Measurements from ENCODE around the gene RBM3. TPM values are rescaled to one million over a fixed set of nuclear protein-coding genes. Genes with fewer than 3 reads are reported as not detected.

The RBM3 gene
- total and polyA plus RNA-seq, 5 experiments from 2014 or later, result 204 to 235 (median 209) TPM

DNA sequence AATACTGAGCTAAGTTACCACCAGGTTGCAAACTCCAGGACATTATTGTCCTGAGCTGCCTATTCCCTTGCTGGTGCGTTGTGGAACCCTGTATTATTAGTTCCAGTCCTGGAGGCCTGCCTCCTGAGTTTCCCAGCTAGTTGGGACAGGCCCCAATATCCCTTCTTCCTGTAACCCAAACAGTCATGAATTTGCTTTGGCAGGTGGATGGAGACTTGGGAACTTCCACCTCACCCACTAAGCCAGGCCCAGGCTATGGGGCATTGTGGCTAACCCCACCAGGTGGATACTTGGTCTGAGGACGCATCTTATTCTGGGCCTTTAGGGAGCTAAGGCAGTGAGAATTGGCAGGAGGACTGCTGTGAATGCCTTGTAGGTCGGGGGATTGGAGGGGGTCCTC is 5.0 kb downstream of the RBM3 start:
- DNase-seq (no peak), ATAC-seq (no peak)
- Mint-ChIP-seq H3K9me3 (peaks cover 0 to 4% (median 0%) of the 10 kb centered on the region in 9 donors), H3K36me3 (peaks cover 0 to 45% (median 3%) of the 10 kb centered on the region in 3 donors), H3K27me3 (no peaks in the 10 kb centered on the region), H3K4me1 (peaks cover 5 to 25% (median 20%) of the 10 kb centered on the region in 4 donors), H3K27ac (peak overlapping the region in 6 of 10 donors; percentile 36 to 69 (median 54)), H3K4me3 (no peak overlapping the region)
- POLR2A ChIA-PET, result interaction anchor here (0.9 kb wide), 1 partner anchor 17 kb away, joined by 3 read pairs; no protein-coding TSS in a partner anchor

DNA sequence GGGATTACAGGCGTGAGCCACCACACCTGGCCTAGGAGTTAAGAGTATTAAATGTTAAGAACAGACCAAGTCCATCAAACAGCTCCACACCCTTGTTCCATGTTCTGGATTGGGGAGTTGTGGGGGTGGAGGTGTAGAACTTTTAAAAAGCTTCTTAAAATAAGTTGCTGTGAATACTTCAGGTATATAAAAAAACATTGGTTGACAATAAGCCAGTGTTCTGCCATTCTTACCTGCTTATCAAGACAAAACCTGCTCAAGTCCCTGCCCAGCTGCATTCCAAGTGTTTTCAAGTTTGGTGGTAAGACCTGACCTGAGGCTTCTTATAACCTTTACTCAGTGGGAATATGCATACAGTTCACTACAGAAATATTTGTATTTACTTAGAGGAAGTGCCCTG is 6.4 kb downstream of the RBM3 start:
- peaks cover 5 to 19% (median 12%) of the 10 kb centered on the region in 4 donors for H3K4me1 Mint-ChIP-seq
- no peak overlapping the region for H3K4me3 Mint-ChIP-seq
- H3K27ac Mint-ChIP-seq, result peak overlapping the region in 1 of 10 donors; percentile 32
- DNase-seq, result no peak
- no peaks in the 10 kb centered on the region for H3K27me3 Mint-ChIP-seq
- POLR2A ChIA-PET, result interaction anchor here (0.6 kb wide), 1 partner anchor 519 kb away, joined by 3 read pairs; no protein-coding TSS in a partner anchor
- no peak for ATAC-seq
- H3K36me3 Mint-ChIP-seq, result peaks cover 0 to 38% (median 0%) of the 10 kb centered on the region in 3 donors
- no peaks in the 10 kb centered on the region for H3K9me3 Mint-ChIP-seq

- DNase-seq (no peak), ATAC-seq (no peak)
- Mint-ChIP-seq H3K4me1 (peaks cover 0 to 5% (median 4%) of the 10 kb centered on the region in 4 donors), H3K9me3 (no peaks in the 10 kb centered on the region), H3K27ac (peak overlapping the region in 1 of 10 donors; percentile 61), H3K27me3 (no peaks in the 10 kb centered on the region), H3K36me3 (peaks cover 0 to 3% (median 0%) of the 10 kb centered on the region in 3 donors), H3K4me3 (no peak overlapping the region)
- POLR2A ChIA-PET, result interaction anchor here (2.3 kb wide), 1 partner anchor 10 kb away, joined by 6 read pairs; the partner anchor contains the start of gene RBM3
Measured at GRCh38 chrX:48584698-48585097, 10.4 kb downstream of the RBM3 start.

GRCh38 chrX:48589482-48590162 is 15.3 kb downstream of the RBM3 start:
- ATAC-seq (no peak), DNase-seq (no peak)
- Mint-ChIP-seq H3K27me3 (no peaks in the 10 kb centered on the region), H3K36me3 (no peaks in the 10 kb centered on the region), H3K4me1 (peaks cover 0 to 2% (median 0%) of the 10 kb centered on the region in 4 donors), H3K4me3 (no peak overlapping the region), H3K9me3 (no peaks in the 10 kb centered on the region), H3K27ac (no peak overlapping the region)
- POLR2A ChIA-PET, result interaction anchor here (0.5 kb wide), 1 partner anchor 13 kb away, joined by 3 read pairs; no protein-coding TSS in a partner anchor

GRCh38 chrX:48590203-48591103 is 16.2 kb downstream of the RBM3 start:
- POLR2A ChIA-PET, result no interaction called here
- Mint-ChIP-seq H3K9me3 (no peaks in the 10 kb centered on the region), H3K36me3 (no peaks in the 10 kb centered on the region), H3K4me3 (no peak overlapping the region), H3K4me1 (peaks cover 0 to 2% (median 0%) of the 10 kb centered on the region in 4 donors), H3K27me3 (no peaks in the 10 kb centered on the region), H3K27ac (no peak overlapping the region)
- ATAC-seq (no peak), DNase-seq (no peak)

- DNase-seq (no peak), ATAC-seq (no peak)
- peaks cover 0 to 2% (median 0%) of the 10 kb centered on the region in 4 donors for H3K4me1 Mint-ChIP-seq
- no peaks in the 10 kb centered on the region for H3K9me3 Mint-ChIP-seq
- H3K27ac Mint-ChIP-seq, result no peak overlapping the region
- H3K27me3 Mint-ChIP-seq, result no peaks in the 10 kb centered on the region
- no peaks in the 10 kb centered on the region for H3K36me3 Mint-ChIP-seq
- POLR2A ChIA-PET, result interaction anchor here (0.5 kb wide), 1 partner anchor 69 kb away, joined by 3 read pairs; no protein-coding TSS in a partner anchor
- H3K4me3 Mint-ChIP-seq, result no peak overlapping the region
Measured at GRCh38 chrX:48591255-48591791, 17.0 kb downstream of the RBM3 start.

- DNase-seq (no peak), ATAC-seq (no peak)
- H3K36me3 Mint-ChIP-seq, result peaks cover 0 to 2% (median 0%) of the 10 kb centered on the region in 3 donors
- H3K9me3 Mint-ChIP-seq, result no peaks in the 10 kb centered on the region
- POLR2A ChIA-PET, result no interaction called here
- peaks cover 3 to 8% (median 5%) of the 10 kb centered on the region in 4 donors for H3K4me1 Mint-ChIP-seq
- H3K27me3 Mint-ChIP-seq, result peaks cover 0 to 1% (median 0%) of the 10 kb centered on the region in 5 donors
- peak overlapping the region in 1 of 10 donors; percentile 4 for H3K4me3 Mint-ChIP-seq
- peak overlapping the region in 1 of 10 donors; percentile 5 for H3K27ac Mint-ChIP-seq
Measured at GRCh38 chrX:48592971-48593370, 18.7 kb downstream of the RBM3 start.

DNA sequence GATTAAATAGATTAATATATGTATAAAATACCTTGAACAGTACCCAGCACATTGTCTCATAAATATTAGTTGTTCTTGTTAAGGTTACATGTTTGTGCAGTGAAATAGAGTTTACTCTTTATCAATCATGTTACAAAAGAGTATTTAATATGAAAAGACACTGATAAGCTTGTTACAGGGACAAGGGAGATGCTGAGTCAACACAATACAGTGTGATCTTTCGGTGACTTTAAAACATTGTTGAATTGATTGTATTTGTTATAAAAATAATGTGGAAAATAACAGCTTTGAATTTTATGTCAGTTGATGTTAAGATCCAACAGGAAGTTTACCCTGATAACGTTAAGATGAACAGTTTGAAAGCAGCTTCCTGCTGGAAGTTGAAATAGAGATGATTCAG is 21.6 kb downstream of the RBM3 start:
- H3K36me3 Mint-ChIP-seq, result peaks cover 0 to 5% (median 0%) of the 10 kb centered on the region in 3 donors
- H3K4me3 Mint-ChIP-seq, result no peak overlapping the region
- POLR2A ChIA-PET, result interaction anchor here (1.1 to 1.9 kb wide), 2 partner anchors 17 to 21 kb away, joined by 3 to 8 read pairs; partner anchors contain the start of gene RBM3
- no peaks in the 10 kb centered on the region for H3K9me3 Mint-ChIP-seq
- ATAC-seq, result no peak
- H3K27ac Mint-ChIP-seq, result no peak overlapping the region
- H3K4me1 Mint-ChIP-seq, result peaks cover 7 to 18% (median 10%) of the 10 kb centered on the region in 4 donors
- no peak for DNase-seq
- H3K27me3 Mint-ChIP-seq, result peaks cover 0 to 2% (median 0%) of the 10 kb centered on the region in 5 donors

DNA sequence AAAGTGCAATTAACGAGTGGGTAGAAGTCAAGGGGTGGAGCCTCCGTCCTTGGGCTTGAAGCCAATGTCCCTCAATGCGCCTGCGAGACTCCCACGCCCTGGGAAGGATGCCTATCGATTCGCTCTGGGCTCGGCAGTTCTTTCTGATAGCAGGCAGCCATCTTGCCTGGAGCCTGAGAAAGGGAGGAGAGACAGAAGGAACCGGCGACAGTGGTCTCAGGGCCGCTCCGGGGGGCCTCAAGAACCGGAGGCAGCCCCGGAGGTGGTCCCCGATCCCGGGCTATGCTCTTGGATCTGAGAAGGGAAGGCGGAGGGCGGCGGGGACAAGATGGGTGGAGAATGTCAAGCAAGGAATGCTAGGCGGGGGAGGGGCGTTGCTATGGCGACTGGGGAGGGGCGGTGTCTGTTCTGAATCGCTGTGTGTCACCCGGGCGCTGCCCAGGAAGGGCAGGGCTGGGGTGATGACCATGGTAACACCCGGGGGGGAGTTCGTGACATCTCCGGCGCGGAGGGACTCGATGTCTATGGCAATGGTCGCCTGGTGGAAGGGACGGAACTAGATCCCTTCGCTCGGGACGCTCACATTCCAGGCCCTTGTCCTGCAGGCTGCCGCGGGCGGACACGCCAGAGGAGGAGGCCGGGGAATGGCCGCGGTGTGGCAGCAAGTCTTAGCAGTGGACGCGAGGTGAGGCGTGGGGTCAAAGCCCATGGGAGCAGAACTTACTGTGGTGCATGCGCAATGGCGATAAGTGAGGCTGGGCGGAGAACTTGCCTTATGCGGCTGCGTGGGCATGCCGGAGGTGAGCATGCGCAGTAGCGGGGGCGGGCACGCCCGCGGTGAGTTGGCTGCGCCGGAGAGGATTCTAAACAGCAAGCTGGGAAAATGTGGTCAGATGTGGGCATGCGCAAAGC is 23.3 kb downstream of the RBM3 start, which contains the start of gene WDR13:
Gene WDR13, plus strand, starts transcription at position 140 of the 912 bp plus-strand sequence. Its CDS starts 505 bp downstream, at position 645.
- peaks cover 7 to 18% (median 9%) of the 10 kb centered on the region in 4 donors for H3K4me1 Mint-ChIP-seq
- peaks cover 0 to 8% (median 0%) of the 10 kb centered on the region in 3 donors for H3K36me3 Mint-ChIP-seq
- peak; percentile 84 to 96 (median 89) for DNase-seq
- H3K27me3 Mint-ChIP-seq, result peaks cover 0 to 2% (median 0%) of the 10 kb centered on the region in 5 donors
- no peaks in the 10 kb centered on the region for H3K9me3 Mint-ChIP-seq
- H3K27ac Mint-ChIP-seq, result peak within 1 kb of the TSS; percentile 98 to 100 (median 99)
- ATAC-seq, result peak; percentile 83
- POLR2A ChIA-PET, result interaction anchor here (0.7 to 1.9 kb wide), 7 partner anchors 19 to 294 kb away, joined by 3 to 11 read pairs (median 4); partner anchors contain the start of genes FTSJ1 and RBM3
- H3K4me3 Mint-ChIP-seq, result peak within 1 kb of the TSS; percentile 94 to 98 (median 96)

GRCh38 chrX:48598614-48599013 is 24.3 kb downstream of the RBM3 start:
- ATAC-seq (no peak), DNase-seq (no peak)
- H3K27ac Mint-ChIP-seq, result peak overlapping the region in 7 of 10 donors; percentile 99 to 100 (median 99)
- H3K4me3 Mint-ChIP-seq, result peak overlapping the region in 9 of 10 donors; percentile 94 to 98 (median 96)
- peaks cover 0 to 13% (median 0%) of the 10 kb centered on the region in 3 donors for H3K36me3 Mint-ChIP-seq
- H3K27me3 Mint-ChIP-seq, result peaks cover 0 to 2% (median 0%) of the 10 kb centered on the region in 5 donors
- H3K4me1 Mint-ChIP-seq, result peaks cover 7 to 18% (median 9%) of the 10 kb centered on the region in 4 donors
- H3K9me3 Mint-ChIP-seq, result no peaks in the 10 kb centered on the region
- POLR2A ChIA-PET, result interaction anchor here (0.7 to 1.7 kb wide), 5 partner anchors 24 to 293 kb away, joined by 3 to 11 read pairs (median 4); partner anchors contain the start of genes FTSJ1 and RBM3

DNA sequence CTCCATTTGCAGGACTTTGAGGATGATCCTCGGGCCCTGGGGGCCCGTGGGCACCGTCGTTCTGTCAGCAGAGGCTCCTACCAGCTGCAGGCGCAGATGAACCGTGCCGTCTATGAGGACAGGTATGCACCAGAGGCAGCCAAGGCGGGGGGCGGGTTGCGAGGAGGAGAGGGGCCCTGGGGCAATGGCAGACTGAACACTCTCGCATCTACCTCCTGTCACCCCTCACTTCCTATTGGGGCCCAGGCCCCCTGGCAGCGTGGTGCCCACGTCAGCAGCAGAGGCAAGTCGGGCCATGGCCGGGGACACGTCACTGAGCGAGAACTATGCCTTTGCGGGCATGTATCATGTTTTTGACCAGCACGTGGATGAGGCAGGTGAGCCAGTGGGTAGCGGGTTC is 25.1 kb downstream of the RBM3 start:
- Mint-ChIP-seq H3K36me3 (peaks cover 0 to 16% (median 0%) of the 10 kb centered on the region in 3 donors), H3K4me1 (peaks cover 7 to 18% (median 9%) of the 10 kb centered on the region in 4 donors), H3K4me3 (peak overlapping the region in 1 of 10 donors; percentile 22), H3K27ac (peak overlapping the region in 2 of 10 donors; percentile 25 to 40), H3K9me3 (no peaks in the 10 kb centered on the region), H3K27me3 (peaks cover 0 to 2% (median 0%) of the 10 kb centered on the region in 5 donors)
- POLR2A ChIA-PET, result interaction anchor here (1.7 kb wide), 1 partner anchor 25 kb away, joined by 11 read pairs; the partner anchor contains the start of gene RBM3
- DNase-seq (no peak), ATAC-seq (no peak)

Measured in naive thymus-derived CD8-positive, alpha-beta T cell (primary cell).